NCI-H526 treated with DMSO at 0.1 percent for 48 hours (cell line): ENCODE data around the gene METTL17.
"Not testable (repeated sequence)": the region's sequence is repeated elsewhere in the genome, so short reads cannot be mapped to it uniquely, and the experiment has no call there.

Experiments used
- DNase-seq: peaks from one replicate; lab custom pipeline; 2025; lab: John Stamatoyannopoulos, UW

The METTL17 gene

DNA sequence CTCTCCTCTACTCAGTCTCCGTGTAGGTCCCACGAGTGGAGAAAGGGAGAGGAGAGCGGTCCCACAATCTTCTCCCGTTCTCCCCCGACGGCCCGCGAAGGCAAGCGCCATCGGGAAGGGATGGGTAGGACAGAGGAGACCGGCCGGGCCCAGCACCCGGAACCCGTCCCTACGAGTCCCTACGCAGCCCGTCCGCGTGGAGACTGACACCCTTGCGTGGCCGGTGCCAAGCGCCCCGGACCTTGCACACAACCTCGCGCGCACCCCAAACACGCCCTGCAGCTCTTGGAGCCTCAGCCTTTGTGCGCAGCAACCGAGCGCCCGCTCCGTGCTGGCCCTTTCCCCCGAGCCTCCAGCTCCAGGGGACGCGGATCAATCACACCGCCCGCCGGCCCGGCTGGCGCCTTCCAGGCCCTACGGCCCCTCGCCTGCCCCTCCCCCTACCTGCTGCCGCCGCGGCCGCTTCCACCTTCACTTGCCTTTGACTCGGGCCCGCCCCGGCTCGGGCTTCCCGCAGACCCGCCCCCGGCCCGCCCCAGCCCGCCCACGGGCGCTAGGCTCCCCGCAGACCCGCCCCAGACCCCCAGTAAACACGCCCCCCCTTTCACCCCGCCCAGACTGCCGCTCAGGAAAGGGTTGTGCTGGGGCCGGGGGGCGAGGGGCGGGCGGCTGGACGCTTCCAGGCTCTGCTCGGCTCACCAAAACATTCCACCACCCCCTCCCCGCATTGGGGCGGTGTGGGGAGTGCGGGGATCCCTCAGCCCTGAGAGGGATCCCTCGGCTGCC, 35.0 kb downstream of the METTL17 start, which contains the start of gene NDRG2:
NDRG2 (minus strand) TSS at position 477 of the 786 bp plus-strand sequence. CDS start 1,746 bp downstream, outside the sequence.
- peak; percentile 21 for DNase-seq

DNA sequence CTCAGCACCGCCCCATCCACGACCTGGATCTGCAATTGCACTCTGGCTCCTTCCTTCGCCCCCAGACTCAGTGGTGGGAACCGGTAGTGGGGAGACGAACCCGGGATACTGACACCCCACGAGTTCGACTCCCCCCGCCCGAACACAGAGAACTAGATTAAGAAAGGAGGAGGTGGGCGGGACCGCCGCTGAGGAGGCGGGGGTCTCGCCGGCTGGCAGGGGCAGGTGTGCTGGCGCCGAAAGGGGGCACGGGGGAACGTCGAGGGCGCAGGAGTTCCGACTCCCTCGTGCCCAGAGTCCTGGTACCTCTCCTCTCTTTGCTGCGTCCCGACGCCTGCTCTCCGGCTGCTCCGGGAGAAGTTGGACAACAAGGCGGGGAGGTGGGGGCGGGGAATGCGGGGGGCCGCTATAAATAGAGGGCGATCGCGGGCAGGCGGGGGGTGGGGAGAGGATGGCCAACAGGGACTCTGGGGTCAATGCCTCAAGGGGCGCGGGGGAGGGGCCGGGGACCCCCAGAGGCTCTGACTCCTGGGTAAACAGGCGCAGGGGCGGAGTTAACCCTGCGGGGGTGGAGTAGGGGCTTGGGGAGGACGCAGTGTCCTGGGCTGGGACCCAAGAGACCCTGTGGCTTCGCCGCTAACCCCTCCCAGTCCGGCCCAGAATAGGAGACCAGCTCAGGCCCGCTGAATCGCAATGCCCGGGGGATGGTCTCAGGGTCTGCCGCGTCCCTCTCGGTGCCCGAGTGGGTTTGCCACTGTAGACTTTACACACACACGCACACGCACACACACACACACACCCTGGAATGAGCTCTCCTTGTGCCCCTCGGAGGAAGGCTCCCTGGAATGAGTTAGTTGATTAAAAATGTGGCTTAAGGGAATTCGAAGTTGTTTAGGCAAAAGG, 35.8 kb downstream of the METTL17 start:
- no peak for DNase-seq

DNA sequence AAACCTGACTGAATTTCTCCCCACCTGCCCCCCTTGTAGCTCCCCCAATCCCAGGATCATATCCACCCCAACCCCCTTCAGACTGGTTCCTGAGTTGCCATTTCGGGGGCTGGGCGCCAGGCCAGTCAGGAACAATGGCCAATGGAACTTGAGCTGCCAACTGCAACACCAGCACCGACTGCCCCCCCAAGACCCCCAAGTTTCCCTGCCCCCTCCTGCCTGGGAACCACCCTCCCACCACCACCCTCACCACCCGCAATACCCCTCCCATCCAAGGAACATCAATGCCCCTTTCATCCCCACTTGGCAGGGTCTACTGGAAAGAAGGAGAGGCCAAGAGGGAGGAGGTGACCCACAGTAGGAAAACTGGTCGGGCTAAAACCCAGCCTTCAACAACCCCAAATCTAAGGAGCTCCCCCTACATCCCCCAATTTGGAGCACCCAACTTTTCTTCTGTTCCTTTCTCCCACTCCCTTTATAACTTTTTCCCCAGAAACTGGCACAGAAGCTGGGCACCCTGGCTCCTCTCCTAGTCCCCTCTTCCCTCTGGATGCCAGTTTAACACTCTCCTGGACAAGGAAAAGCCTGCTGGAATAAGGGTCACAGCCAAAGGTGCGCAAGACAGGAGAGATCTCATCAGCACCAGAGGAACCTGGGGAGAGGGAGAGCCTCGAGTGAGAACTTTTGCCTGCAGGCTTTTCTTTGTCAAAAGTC, 36.7 kb downstream of the METTL17 start:
- DNase-seq = no peak

DNA sequence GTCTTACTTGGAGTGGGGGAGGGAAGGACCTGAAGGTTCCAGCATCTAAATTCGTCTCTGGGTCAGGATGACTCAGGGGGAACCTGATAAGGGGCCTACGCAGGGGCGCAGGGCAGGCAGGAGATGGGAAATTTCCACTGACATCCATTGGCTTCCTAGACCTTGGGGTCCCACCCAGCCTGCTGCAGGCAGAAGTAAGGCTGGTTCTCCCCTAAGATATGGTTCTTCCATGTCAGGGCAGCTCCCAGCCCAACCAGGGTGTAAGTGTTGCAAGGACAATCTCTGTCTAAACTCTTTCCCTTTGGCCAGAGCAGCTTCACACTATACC, 37.2 kb downstream of the METTL17 start:
- DNase-seq = no peak

DNA sequence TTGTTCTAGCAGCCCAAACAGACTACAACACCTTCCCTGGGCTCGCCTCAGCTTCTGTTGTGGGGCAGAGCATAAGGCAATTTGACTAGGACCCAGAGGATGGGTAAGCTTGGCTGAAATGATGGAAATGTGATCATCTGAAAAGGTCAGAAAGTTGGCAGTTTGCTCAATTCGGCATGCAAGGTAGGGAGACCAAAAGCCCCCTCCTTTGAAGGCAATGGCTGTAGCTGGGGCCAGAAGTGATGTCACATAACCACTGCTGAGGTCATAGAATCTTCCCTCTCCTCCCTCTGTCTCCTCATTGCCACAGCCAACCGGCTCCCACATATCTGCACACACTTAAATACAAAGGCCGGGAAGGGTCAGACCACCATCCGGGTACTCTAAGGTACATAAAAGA, 40.1 kb downstream of the METTL17 start, which contains the start of gene TPPP2:
TPPP2 (plus strand) TSS at position 301 of the 400 bp plus-strand sequence. CDS start 365 bp downstream, outside the sequence.
- DNase-seq = no peak

DNA sequence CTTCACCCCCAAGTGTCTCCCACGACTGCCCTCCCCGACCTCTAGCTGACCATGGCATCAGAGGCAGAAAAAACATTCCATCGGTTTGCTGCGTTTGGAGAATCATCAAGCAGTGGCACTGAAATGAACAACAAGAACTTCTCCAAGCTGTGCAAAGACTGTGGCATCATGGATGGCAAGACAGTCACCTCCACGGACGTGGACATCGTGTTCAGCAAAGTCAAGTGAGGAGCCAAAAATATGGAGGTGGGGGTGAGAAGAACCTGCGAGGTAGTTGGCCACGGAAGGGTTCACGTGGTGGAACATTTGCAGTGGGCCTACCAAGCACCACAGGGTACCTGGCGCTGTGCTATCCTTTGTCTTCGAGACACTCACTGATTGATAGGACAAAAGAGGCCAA, 40.8 kb downstream of the METTL17 start:
- no peak for DNase-seq

DNA sequence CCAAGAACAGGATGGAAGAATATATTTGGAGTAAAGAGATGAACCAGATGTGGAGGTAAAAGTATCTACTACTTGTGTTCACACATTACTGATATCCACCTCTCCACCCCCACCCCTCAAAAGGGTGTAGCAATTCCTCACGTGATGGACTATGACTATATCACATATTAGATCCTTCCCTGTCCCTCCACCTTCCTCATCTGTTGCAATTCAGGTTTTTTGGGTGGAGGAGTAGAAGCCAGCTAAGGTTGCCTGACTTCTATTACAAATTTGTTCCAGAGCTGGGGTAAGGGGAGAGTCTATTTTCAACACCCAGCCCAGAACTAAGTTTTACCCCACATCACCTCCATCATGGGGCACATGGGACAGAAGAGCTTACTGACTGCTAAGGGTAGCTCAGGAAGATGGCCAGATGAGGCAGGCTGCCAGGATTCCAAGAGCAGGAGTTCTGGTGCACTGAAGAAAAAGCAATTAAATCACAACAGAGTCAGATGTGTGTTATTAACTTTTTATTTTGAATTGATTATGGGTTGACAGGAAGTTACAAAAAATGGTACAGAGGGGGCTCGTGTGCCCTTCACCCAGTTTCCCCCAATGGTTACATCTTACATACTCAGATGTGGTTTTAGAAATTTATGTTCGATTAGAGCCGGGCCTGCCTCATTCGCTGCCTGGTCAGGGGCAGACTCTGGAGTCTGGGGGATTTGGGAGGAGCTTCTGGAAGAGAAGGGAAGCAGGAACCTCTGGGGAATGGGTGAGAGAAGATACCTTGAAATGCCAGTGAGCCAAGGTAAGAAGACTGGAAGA, 42.7 kb downstream of the METTL17 start:
- no peak for DNase-seq

DNA sequence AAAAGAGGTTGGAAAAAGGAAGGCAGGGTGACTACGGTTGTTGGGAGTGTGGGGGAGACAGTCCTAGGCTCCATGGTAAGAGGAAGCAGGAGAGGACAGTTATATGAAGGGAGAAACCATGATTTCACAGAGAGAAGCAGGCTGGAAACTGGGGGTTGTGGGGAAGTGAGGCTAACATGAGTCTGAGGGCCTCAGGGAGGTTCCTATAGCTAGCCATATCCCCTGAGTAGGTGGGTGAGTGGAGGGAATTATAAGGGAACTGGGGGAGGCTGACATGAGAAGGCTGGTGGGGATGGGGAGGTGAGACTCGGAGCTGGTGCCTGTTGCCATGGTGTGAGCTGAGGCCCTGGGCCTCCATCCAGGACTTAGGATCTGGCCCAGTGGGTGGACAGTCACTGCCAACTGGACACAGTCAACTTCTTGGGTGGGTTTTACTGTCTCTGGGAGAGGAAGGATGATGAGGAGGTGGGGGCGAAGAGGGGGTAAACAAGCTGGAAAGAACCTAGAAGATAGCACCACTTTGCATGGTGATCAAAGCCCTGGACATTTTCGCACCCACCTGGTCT, 43.4 kb downstream of the METTL17 start:
- DNase-seq = no peak

DNA sequence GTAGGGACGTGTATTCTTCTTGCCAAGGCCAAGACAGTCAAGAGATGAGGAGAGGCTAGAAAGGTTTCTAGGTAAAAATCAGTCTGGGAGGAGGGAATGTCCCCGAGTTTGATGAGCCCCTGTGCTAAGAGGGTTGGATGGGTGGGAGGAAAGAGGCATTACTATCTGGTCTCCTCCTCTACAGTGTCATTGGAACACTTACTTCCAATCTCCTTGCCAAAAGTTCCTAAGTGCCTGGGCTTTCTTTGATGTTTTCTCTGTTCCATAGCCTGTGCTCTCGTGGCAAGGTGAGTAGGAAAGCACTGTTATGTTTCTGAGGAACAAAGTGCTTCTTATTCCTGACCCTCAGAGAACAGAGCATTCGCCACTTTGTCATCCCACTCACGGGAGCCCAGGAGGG, 44.9 kb downstream of the METTL17 start, which contains the start of gene RNASE13:
RNASE13 (minus strand) TSS at position 101 of the 400 bp plus-strand sequence. CDS start 519 bp downstream, outside the sequence.
- DNase-seq = no peak

DNA sequence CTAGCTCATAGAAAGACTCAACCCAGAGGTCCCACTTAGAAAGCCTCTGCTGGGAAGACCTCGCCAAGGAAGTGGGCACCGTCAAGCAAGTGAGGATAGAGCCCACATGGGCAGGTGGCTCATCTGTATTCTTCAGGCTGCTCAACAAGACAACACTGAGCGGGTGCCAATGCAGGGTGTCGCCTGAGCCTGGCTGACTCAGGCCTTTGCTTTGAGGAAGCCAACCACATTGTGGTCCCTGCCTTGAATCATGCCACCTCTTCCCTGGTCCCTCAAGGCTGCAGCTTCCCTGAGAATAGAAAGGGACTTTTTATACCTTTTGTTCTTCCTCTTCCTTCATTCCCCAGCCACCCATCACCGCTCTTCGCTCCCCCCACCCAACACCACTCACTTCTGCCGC, 47.0 kb downstream of the METTL17 start:
- DNase-seq = no peak

DNA sequence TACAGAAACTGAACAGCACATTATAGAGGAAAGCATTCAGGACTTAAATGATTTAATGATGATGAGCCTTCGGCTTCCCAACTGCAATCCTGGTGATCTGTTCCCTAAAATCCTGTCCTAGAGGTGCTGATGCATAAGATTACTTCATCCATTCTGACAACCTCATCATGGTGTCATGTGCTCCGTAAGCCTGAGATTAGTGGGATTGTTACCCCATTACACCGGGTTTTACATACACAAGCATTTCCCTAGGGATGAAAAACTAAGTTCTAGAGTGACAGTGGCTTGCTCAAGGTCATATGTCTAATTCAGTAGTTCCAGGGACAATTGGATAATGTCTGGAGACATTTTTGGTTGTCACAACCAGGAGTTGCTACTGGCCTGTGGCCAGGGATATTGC, 47.4 kb downstream of the METTL17 start:
- DNase-seq = no peak

DNA sequence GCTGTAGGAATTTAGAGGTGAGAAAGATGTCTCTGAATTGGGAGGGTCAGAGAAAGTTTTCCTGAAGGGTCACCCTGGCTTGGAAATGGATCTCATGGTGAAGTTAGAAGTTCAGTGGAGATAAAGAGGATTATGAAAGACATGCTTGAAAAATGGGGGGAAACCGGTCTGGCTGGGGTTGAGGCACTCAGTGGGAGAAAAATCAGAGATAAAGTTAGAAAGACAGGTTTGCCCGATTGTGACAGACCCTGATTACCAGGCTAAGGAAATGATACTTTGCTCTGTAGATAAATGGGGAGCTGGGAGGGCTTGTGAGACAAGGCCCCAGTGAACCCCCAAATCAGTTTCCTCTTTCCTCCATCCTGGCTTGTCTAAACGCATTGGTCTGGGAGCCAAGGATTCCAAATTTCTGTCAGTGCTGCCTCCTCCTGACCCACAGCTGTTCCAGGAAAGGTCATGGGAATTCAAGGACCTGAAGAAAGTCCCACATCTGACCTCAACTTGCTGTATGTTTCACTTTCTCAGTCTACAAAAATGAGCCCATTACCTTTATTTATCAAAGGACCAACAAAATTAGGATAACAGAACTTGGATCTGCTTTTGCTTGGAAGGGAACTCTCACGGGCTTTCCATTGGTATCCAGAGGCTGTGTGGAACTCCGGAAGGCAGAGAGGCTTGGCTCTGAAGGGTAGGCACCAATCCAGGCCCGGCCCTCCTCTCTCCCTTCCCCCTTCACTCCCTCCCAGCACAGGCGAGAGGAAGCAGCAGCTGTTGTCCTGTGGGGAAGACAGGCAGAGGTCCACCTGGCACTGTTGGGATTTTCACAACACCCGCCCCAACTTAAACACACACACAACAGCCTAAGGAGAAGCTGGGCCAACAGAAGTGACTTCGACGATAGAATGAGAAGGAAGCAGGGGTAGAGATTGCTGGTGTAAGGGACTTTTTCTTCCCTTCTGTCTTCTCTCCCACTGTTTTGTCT, 49.0 kb downstream of the METTL17 start:
- DNase-seq = no peak

DNA sequence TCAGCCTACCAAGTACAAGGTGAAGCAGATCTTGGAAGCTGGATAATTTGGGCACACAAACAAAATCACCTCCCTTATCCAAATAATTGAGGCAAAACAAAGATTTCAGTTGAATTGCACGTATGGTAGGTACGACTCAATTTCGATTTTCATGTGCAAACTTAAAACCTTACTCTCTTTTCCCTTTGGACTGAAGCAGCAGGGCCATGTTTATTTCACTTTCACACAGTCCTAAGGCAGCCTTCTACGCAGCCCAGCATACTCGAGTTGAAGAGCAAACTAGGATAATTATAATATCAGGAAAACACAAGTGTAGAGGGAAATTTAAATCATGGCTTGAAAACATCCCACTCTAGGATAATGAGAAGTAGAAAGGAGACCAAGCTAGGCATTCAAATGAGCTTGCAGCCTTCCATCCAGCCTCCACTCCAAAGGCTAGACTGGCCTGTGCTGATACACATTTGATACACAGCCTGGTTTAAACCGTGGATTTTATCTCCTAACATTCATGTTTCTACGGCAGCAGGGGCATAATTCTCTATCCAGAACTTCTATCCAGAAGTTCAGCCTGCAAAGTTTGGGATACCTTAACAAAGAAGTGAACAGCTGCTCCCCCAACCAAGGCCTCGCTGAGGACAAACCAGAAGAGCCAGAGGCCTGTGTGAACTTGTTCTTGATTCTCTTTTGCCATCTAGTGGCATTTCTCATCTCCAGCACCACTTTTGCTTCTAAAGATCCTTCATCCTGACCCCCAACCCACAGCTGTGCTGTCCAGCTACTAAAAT, 50.0 kb downstream of the METTL17 start:
- DNase-seq = peak; percentile 22

DNA sequence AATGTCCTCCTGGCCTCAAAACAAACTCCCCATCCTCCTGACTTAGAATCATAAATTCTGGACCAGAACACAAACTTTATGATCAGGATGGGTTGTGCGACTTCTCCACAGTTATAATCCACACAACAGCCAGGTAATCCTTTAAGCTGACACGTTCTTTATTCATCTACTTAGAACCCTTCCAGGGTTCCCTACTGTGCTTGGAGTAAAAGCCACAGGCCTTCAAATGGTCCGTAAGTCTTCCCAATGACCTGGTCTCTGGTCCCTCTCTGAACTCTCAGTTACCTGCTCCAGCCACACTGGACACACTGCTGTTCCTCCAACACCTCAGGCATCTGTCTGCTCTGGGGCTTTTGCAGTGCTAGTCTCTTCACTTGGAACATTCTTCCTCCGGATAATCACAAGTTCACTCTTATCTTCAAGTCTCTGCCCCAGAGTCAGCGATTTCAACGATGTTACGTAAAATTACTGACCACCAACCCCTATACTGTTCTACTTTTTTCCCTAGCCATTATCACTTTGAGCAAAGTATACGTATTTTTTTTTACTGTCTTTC, 50.7 kb downstream of the METTL17 start:
- DNase-seq = no peak

DNA sequence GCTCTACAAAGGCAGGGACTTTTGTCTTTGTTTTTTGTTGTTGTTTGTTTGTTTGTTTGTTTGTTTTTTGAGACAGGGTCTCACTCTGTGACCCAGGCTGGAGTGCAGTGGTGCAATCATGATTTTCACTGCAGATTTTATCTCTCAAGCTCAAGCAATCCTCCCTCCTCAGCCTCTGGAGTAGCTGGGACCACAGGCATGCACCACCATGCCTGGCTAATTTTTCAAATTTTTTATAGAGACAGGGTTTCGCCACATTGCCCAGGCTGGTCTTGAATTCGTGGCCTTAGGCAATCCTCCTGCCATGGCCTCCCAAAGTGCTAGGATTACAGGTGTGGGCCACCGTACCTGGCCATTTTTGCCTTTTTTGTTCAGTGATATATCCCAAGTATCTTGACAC, 51.2 kb downstream of the METTL17 start:
- not testable (repeated sequence) for DNase-seq

DNA sequence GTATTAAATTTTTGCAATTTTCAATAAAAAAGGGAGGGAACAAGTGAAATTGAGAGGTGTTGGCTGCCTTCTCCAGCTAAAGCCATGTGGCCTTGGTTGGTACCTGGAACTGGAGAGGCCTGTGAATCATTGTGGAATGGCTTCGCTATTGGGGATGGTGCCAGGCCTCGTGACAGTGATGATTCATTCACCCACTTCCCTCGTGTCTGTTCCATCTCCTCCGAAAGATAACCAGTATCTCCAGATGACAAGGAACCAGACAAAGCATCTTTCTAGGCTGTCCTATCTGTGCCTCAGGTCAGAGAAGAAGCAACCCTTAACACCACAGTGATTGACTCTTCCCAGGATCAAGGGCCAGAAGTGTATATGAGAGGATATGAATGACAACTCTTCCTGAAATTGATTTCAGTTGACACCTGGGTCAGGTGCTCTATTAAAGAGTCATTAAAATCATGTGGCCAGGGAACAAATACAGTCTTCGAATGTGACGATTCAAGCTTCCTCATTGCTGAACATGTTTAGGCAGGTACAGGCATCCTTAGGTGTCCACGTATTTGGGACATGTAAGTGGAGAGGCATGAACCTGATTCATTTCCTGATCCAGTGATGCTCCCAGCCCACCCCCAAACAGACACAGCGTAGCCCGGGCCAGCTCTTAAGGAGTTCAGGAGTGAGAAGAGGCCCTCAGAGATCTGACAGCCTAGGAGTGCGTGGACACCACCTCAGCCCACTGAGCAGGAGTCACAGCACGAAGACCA, 52.1 kb downstream of the METTL17 start, which contains the start of gene RNASE7:
RNASE7 (plus strand) TSS at position 687 of the 758 bp plus-strand sequence. CDS start 631 bp downstream, outside the sequence.
- no peak for DNase-seq

DNA sequence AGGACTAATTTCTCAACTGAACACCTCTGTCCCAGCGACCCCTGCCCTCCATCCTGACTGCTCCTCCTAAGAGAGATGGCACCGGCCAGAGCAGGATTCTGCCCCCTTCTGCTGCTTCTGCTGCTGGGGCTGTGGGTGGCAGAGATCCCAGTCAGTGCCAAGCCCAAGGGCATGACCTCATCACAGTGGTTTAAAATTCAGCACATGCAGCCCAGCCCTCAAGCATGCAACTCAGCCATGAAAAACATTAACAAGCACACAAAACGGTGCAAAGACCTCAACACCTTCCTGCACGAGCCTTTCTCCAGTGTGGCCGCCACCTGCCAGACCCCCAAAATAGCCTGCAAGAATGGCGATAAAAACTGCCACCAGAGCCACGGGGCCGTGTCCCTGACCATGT, 53.1 kb downstream of the METTL17 start:
- DNase-seq = no peak
